Measurements from ENCODE around the gene INSYN2B.

The INSYN2B gene

DNA sequence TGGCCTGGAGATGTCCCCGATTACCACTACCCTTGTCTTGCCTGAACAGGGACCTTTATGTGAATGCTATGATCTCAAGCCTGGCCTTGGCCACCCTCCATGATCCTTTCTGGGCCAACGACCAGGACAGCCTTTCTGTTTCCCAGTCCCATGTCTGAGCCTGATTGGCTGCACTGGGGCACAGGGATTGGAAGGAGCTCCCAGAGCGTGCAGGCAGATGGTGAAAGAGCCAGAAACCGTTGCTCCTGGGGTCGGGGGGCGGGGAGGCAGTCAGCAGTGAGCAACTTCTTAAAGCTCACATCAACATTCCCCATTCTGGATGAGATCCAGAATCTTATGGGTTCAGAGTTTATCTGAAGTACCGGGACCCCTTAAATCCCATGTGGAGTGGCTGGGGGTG lies 84.4 kb downstream of the INSYN2B start:
- no peak overlapping the region for H3K9ac ChIP-seq (ENCODE audit: low read length in 2 of 2)
- no peak overlapping the region for H3K4me3 ChIP-seq (ENCODE audit: low read length in 2 of 2)
- H3K36me3 ChIP-seq (ENCODE audit: control insufficient read depth in 2 of 2, insufficient read depth in 2 of 2, low read length in 2 of 2): peaks cover 0 to 2% of the 10 kb centered on the region in 2 donors
- no peaks in the 10 kb centered on the region for H3K9me3 ChIP-seq (ENCODE audit: control insufficient read depth in 2 of 2, low read length in 2 of 2)
- no peaks in the 10 kb centered on the region for H3K4me1 ChIP-seq (ENCODE audit: control insufficient read depth, insufficient read depth, low read length)
- H3K27me3 ChIP-seq (ENCODE audit: control insufficient read depth in 1 of 2, insufficient read depth in 2 of 2, low read length in 2 of 2): no peaks in the 10 kb centered on the region
- no peak overlapping the region for H3K27ac ChIP-seq (ENCODE audit: low read length)

DNA sequence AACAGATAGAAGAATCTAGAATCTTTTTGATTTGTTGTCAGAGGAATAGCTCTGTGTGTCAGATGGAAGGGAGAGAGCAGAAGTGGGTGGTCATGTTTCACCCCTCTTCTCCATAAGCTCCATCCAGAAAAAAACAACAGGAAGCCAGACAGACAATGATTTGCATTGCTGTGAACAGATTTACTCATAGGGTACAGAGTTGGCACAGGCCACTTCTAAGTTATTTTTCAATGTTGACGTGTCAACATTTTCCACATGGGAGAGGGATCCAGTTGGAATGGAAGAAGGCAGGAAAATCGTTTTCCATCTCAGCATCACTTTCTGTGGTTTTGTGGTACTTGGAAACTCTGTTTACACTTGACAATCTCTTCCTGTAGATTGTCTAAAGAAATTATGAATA lies 86.7 kb downstream of the INSYN2B start:
- Histone ChIP-seq H3K4me3 (ENCODE audit: low read length in 2 of 2) (no peak overlapping the region), H3K4me1 (ENCODE audit: control insufficient read depth, insufficient read depth, low read length) (no peaks in the 10 kb centered on the region), H3K9ac (ENCODE audit: low read length in 2 of 2) (no peak overlapping the region), H3K36me3 (ENCODE audit: control insufficient read depth in 2 of 2, insufficient read depth in 2 of 2, low read length in 2 of 2) (no peaks in the 10 kb centered on the region), H3K27me3 (ENCODE audit: control insufficient read depth in 1 of 2, insufficient read depth in 2 of 2, low read length in 2 of 2) (no peaks in the 10 kb centered on the region), H3K9me3 (ENCODE audit: control insufficient read depth in 2 of 2, low read length in 2 of 2) (no peaks in the 10 kb centered on the region), H3K27ac (ENCODE audit: low read length) (no peak overlapping the region)

GRCh38 chr5:169893010-169893409 lies 87.3 kb downstream of the INSYN2B start:
- H3K9me3 ChIP-seq (ENCODE audit: control insufficient read depth in 2 of 2, low read length in 2 of 2): no peaks in the 10 kb centered on the region
- H3K4me3 ChIP-seq (ENCODE audit: low read length in 2 of 2): no peak overlapping the region
- no peak overlapping the region for H3K9ac ChIP-seq (ENCODE audit: low read length in 2 of 2)
- no peak overlapping the region for H3K27ac ChIP-seq (ENCODE audit: low read length)
- H3K27me3 ChIP-seq (ENCODE audit: control insufficient read depth in 1 of 2, insufficient read depth in 2 of 2, low read length in 2 of 2): no peaks in the 10 kb centered on the region
- H3K4me1 ChIP-seq (ENCODE audit: control insufficient read depth, insufficient read depth, low read length): no peaks in the 10 kb centered on the region
- no peaks in the 10 kb centered on the region for H3K36me3 ChIP-seq (ENCODE audit: control insufficient read depth in 2 of 2, insufficient read depth in 2 of 2, low read length in 2 of 2)

DNA sequence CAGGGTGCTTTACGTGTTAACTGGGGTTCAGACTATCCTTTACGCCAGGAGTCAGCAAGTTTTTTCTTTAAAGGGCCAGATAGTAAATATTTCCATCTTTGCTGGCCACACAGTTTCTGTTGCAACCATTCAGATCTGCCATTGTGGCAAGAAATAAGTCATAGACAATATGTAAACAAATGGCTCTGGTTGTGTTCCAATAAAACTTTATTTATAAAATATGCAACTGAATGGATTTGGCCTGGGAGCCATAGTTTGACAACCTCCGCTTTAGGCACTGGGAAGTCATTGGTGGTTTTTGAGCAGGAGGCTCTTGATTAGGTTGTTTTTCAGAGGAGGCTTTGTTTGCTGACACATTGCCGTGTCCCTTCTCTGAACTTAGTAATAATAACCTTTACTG lies 90.7 kb downstream of the INSYN2B start:
- Histone ChIP-seq H3K27me3 (ENCODE audit: control insufficient read depth in 1 of 2, insufficient read depth in 2 of 2, low read length in 2 of 2) (no peaks in the 10 kb centered on the region), H3K4me1 (ENCODE audit: control insufficient read depth, insufficient read depth, low read length) (no peaks in the 10 kb centered on the region), H3K4me3 (ENCODE audit: low read length in 2 of 2) (no peak overlapping the region), H3K9me3 (ENCODE audit: control insufficient read depth in 2 of 2, low read length in 2 of 2) (no peaks in the 10 kb centered on the region), H3K9ac (ENCODE audit: low read length in 2 of 2) (no peak overlapping the region), H3K27ac (ENCODE audit: low read length) (no peak overlapping the region), H3K36me3 (ENCODE audit: control insufficient read depth in 2 of 2, insufficient read depth in 2 of 2, low read length in 2 of 2) (no peaks in the 10 kb centered on the region)

GRCh38 chr5:169886677-169887076 lies 93.6 kb downstream of the INSYN2B start:
- Histone ChIP-seq H3K4me1 (ENCODE audit: control insufficient read depth, insufficient read depth, low read length) (no peaks in the 10 kb centered on the region), H3K36me3 (ENCODE audit: control insufficient read depth in 2 of 2, insufficient read depth in 2 of 2, low read length in 2 of 2) (no peaks in the 10 kb centered on the region), H3K9me3 (ENCODE audit: control insufficient read depth in 2 of 2, low read length in 2 of 2) (no peaks in the 10 kb centered on the region), H3K27me3 (ENCODE audit: control insufficient read depth in 1 of 2, insufficient read depth in 2 of 2, low read length in 2 of 2) (peaks cover 0 to 3% of the 10 kb centered on the region in 2 donors), H3K27ac (ENCODE audit: low read length) (no peak overlapping the region), H3K9ac (ENCODE audit: low read length in 2 of 2) (no peak overlapping the region), H3K4me3 (ENCODE audit: low read length in 2 of 2) (no peak overlapping the region)

DNA sequence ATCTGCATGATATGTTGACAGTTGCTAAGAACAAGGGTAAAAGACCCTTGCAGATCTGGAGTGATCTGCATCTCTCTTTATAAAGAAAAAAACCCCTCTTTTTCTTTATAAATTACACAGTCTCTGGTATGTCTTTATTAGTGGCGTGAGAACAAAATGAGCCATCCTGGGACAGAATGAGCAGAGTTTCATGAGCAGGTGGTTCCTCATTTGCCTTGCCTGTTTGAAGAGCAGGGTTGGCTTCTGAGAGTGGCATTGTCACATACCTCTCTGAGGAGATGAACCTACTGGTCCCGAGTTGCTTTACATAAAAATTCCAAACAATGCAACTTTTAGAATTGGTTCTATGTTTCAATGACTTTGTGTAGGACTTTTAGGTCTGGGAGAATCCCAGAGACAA lies 94.3 kb downstream of the INSYN2B start:
- no peaks in the 10 kb centered on the region for H3K36me3 ChIP-seq (ENCODE audit: control insufficient read depth in 2 of 2, insufficient read depth in 2 of 2, low read length in 2 of 2)
- H3K27ac ChIP-seq (ENCODE audit: low read length): no peak overlapping the region
- no peak overlapping the region for H3K4me3 ChIP-seq (ENCODE audit: low read length in 2 of 2)
- peaks cover 0 to 3% of the 10 kb centered on the region in 2 donors for H3K27me3 ChIP-seq (ENCODE audit: control insufficient read depth in 1 of 2, insufficient read depth in 2 of 2, low read length in 2 of 2)
- no peaks in the 10 kb centered on the region for H3K9me3 ChIP-seq (ENCODE audit: control insufficient read depth in 2 of 2, low read length in 2 of 2)
- H3K9ac ChIP-seq (ENCODE audit: low read length in 2 of 2): no peak overlapping the region
- H3K4me1 ChIP-seq (ENCODE audit: control insufficient read depth, insufficient read depth, low read length): no peaks in the 10 kb centered on the region

DNA sequence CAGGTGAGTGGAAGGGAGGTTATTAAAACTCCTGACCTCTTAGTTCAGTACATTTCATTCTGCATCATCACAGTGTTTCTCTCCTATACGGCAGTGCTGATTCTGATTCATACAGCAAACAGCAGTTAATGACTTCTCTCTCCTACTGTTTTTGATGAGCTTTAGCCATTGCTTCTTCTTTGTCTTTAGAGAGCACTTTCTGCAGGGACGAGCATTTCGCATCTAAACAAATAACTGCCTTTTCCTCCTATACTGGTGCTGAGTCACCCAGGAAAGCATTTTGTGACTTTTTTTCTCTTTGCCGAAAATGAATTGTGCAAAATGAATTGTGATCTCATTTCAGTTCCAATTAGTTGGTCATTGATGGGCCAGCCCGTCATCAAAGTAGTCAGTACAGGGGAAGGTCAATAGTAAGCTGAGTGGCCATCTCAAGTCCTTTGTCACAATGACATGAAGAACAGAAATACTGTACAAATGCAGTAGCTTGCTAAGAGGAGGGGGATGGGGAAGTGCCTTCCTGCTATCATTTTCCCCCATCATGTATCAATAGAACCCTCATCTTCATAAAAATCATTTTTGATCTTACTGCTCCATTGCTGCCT lies 98.5 kb downstream of the INSYN2B start:
- Histone ChIP-seq H3K9ac (ENCODE audit: low read length in 2 of 2) (no peak overlapping the region), H3K9me3 (ENCODE audit: control insufficient read depth in 2 of 2, low read length in 2 of 2) (no peaks in the 10 kb centered on the region), H3K4me1 (ENCODE audit: control insufficient read depth, insufficient read depth, low read length) (no peaks in the 10 kb centered on the region), H3K4me3 (ENCODE audit: low read length in 2 of 2) (no peak overlapping the region), H3K36me3 (ENCODE audit: control insufficient read depth in 2 of 2, insufficient read depth in 2 of 2, low read length in 2 of 2) (no peaks in the 10 kb centered on the region), H3K27me3 (ENCODE audit: control insufficient read depth in 1 of 2, insufficient read depth in 2 of 2, low read length in 2 of 2) (peaks cover 0 to 3% of the 10 kb centered on the region in 2 donors), H3K27ac (ENCODE audit: low read length) (no peak overlapping the region)

DNA sequence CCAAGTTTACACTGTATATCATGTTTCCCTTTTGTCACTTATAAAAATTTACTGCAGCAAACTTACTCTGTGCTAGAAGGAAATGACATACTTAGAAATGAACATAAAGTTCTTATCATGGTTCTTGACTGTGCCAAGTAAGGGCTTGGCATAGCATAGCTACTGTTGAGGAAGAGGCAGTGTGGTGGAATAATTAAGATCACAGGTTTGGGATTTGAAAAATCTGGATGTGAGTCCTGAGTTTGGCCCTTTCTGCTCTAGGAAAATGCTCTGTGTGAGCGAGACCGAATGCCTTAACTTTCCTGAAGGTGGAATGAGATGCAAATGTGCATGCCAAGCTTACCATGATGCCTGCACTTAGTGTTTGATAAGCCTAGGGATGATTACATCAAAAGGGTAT lies 99.5 kb downstream of the INSYN2B start:
- peaks cover 0 to 3% of the 10 kb centered on the region in 2 donors for H3K27me3 ChIP-seq (ENCODE audit: control insufficient read depth in 1 of 2, insufficient read depth in 2 of 2, low read length in 2 of 2)
- H3K27ac ChIP-seq (ENCODE audit: low read length): no peak overlapping the region
- no peaks in the 10 kb centered on the region for H3K9me3 ChIP-seq (ENCODE audit: control insufficient read depth in 2 of 2, low read length in 2 of 2)
- H3K36me3 ChIP-seq (ENCODE audit: control insufficient read depth in 2 of 2, insufficient read depth in 2 of 2, low read length in 2 of 2): no peaks in the 10 kb centered on the region
- no peak overlapping the region for H3K9ac ChIP-seq (ENCODE audit: low read length in 2 of 2)
- H3K4me1 ChIP-seq (ENCODE audit: control insufficient read depth, insufficient read depth, low read length): no peaks in the 10 kb centered on the region
- no peak overlapping the region for H3K4me3 ChIP-seq (ENCODE audit: low read length in 2 of 2)

DNA sequence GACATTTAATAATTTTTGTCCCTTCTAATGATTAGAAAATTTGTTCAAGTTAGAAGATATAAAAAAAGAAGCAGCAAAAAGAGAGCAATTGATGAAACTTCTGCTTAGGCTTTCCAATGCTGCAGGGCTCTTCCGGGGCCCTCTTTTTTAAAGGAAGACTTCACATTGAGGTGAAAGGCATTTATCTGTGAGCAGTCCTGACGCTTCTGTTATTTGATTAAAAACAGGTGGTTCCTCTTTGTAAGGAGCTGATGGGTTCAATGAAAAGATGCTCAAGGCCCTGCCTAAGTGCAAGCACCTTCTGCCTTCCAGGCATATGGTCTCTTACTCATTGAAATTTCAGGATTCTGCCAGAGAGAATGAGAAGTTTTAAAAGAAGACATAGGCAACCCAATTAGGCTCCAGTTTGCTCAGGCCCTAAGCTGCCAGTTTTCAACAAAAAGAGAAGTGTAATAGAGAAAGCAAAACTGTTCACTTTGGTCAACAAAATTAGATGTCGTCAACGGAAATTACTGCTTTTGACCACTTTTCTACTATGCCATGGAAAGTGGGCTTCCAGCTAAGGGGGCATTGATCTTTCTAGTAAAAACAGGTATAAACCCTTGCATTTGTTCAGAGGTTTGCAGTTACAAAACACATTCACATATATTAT lies 100.2 kb downstream of the INSYN2B start:
- no peaks in the 10 kb centered on the region for H3K9me3 ChIP-seq (ENCODE audit: control insufficient read depth in 2 of 2, low read length in 2 of 2)
- no peaks in the 10 kb centered on the region for H3K36me3 ChIP-seq (ENCODE audit: control insufficient read depth in 2 of 2, insufficient read depth in 2 of 2, low read length in 2 of 2)
- H3K4me3 ChIP-seq (ENCODE audit: low read length in 2 of 2): no peak overlapping the region
- H3K27me3 ChIP-seq (ENCODE audit: control insufficient read depth in 1 of 2, insufficient read depth in 2 of 2, low read length in 2 of 2): peaks cover 0 to 3% of the 10 kb centered on the region in 2 donors
- H3K9ac ChIP-seq (ENCODE audit: low read length in 2 of 2): no peak overlapping the region
- H3K4me1 ChIP-seq (ENCODE audit: control insufficient read depth, insufficient read depth, low read length): no peaks in the 10 kb centered on the region
- H3K27ac ChIP-seq (ENCODE audit: low read length): no peak overlapping the region

- Histone ChIP-seq H3K4me3 (ENCODE audit: low read length in 2 of 2) (no peak overlapping the region), H3K27me3 (ENCODE audit: control insufficient read depth in 1 of 2, insufficient read depth in 2 of 2, low read length in 2 of 2) (no peaks in the 10 kb centered on the region), H3K36me3 (ENCODE audit: control insufficient read depth in 2 of 2, insufficient read depth in 2 of 2, low read length in 2 of 2) (no peaks in the 10 kb centered on the region), H3K9ac (ENCODE audit: low read length in 2 of 2) (no peak overlapping the region), H3K27ac (ENCODE audit: low read length) (no peak overlapping the region), H3K4me1 (ENCODE audit: control insufficient read depth, insufficient read depth, low read length) (no peaks in the 10 kb centered on the region), H3K9me3 (ENCODE audit: control insufficient read depth in 2 of 2, low read length in 2 of 2) (no peaks in the 10 kb centered on the region)
Observed at GRCh38 chr5:169876386-169876785, 103.9 kb downstream of the INSYN2B start.

DNA sequence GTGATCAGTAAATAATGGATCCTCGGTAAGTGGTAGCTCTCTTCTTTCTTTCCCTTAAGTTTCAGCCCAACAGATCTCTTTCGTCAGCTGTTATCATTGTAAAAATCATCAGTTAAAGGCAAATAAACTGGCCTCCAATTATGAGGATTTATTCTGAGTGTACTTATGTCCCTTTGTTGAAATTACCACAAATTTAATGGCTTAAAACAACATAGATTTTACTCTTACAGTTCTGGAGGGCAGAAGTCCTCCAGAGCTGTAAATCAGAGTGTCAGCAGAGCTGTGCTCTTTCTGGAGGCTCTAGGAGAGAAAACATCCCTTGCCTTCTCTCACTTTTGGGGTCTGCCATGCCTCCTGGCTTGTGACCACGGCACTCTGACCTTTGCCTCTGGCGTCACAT lies 104.6 kb downstream of the INSYN2B start:
- Histone ChIP-seq H3K27me3 (ENCODE audit: control insufficient read depth in 1 of 2, insufficient read depth in 2 of 2, low read length in 2 of 2) (no peaks in the 10 kb centered on the region), H3K9ac (ENCODE audit: low read length in 2 of 2) (no peak overlapping the region), H3K4me3 (ENCODE audit: low read length in 2 of 2) (no peak overlapping the region), H3K36me3 (ENCODE audit: control insufficient read depth in 2 of 2, insufficient read depth in 2 of 2, low read length in 2 of 2) (no peaks in the 10 kb centered on the region), H3K4me1 (ENCODE audit: control insufficient read depth, insufficient read depth, low read length) (no peaks in the 10 kb centered on the region), H3K9me3 (ENCODE audit: control insufficient read depth in 2 of 2, low read length in 2 of 2) (no peaks in the 10 kb centered on the region), H3K27ac (ENCODE audit: low read length) (no peak overlapping the region)
